ENCODE measurements around the gene ANKLE1.
A peak's percentile ranks its signal among the peaks of the same experiment; 100 is the strongest.

The ANKLE1 gene

DNA sequence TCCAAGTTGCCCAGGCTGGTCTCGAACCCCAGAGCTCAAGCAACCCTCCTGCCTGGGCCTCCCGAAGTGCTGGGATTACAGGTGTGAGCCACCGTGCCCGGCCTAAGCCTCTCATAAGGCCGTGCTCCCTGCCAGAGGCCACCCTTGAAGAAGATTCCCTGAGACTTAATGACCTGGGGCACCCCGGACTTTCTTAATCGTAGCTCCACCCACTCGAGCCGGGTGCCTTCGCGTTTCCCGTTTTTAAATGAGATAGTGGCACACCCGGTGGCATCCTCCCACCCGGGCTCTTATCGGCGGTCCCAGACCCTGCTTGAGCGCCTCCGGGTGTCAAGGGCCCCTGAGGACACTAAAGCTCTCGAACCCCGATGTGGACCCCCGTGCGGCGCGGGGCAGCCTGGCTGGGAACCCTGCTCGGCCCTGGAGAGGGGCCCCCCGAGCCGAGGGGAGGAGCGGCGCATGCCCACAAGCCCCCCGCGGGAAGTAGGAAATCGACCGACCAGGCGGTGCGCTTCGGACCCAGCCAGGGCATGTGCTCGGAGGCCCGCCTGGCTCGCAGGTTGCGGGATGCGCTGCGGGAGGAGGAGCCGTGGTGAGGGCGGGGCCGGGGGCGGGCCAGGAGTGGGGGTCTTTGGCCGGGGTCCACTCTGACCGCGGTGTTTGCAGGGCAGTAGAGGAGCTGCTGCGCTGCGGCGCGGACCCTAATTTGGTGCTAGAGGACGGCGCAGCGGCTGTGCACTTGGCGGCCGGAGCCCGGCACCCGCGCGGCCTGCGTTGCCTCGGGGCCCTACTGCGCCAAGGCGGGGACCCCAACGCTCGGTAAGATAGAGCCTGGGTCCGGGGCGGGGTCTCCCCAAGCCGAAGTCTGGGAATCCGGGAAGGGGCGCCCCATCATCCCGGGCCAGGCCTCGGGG lies at the start of gene ANKLE1:
Gene ANKLE1, plus strand, starts transcription at position 511 of the 914 bp plus-strand sequence. Its CDS starts 20 bp downstream, at position 531.
- peak in 12 of 56 donors; percentile 1 to 52 (median 10) for DNase-seq

- DNase-seq: no peak
These were observed 49.4 kb upstream of the ANKLE1 start for GRCh38 chr19:17232258-17232657.

DNA sequence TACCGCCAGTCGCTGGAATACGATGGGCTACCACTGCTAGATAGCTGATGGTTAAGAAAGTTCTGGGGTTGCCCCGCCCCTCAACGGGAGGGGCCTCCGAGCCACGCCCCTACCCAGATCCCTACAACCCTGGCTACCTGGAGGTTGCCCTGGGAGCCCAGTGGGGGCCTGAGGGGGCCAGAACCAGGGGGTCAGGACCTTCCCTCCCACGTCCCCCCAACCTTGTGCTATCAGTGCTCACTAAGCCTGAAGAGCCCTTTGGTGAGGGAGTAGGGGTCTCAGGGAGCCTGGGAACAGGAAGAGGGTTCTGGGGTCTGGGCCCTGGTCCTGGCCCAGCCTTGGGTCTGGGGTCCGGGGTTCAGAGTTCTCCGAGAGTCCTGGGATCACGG lies 46.8 kb upstream of the ANKLE1 start:
- DNase-seq: peak in 15 of 56 donors; percentile 10 to 50 (median 25)

GRCh38 chr19:17235300-17235970 lies 46.3 kb upstream of the ANKLE1 start:
- peak in 40 of 56 donors; percentile 7 to 78 (median 45) for DNase-seq

GRCh38 chr19:17235971-17236777 lies 45.5 kb upstream of the ANKLE1 start:
- peak in 1 of 56 donors; percentile 45 for DNase-seq

DNA sequence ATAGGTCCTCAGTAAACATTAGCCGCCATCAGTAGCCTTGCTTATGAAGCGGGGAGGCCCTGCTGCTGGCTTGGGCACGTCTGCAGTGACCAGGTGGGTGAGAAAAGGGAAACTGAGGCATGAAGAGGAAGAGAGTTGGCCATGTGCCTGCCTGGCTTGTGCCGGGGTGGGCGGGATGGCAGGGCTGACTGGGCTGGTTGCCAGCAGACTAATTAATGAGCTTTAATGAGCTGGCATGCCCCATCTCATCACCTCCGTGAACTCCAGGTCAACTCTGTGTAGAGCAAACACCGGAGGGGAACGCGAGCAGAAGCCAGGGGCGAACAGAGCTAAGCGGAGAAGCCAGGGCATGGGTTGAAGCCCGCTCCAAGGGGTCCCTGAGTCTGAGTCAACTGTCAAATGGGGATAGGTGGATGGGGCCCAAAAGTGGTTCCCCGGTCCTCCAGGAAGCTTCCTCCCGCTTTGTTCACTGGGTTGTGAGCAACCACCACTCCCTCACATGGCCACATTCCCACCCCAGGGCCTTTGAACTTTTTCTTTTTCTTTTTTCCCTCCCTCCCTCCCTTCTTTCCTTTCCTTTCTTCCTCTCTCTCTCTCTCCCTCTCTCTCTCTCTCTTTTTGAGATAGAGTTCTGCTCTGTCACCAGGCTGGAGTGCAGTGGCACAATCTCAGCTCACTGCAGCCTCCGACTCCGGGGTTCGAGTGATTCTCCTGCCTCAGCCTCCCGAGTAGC lies 44.7 kb upstream of the ANKLE1 start:
- DNase-seq: no peak

DNA sequence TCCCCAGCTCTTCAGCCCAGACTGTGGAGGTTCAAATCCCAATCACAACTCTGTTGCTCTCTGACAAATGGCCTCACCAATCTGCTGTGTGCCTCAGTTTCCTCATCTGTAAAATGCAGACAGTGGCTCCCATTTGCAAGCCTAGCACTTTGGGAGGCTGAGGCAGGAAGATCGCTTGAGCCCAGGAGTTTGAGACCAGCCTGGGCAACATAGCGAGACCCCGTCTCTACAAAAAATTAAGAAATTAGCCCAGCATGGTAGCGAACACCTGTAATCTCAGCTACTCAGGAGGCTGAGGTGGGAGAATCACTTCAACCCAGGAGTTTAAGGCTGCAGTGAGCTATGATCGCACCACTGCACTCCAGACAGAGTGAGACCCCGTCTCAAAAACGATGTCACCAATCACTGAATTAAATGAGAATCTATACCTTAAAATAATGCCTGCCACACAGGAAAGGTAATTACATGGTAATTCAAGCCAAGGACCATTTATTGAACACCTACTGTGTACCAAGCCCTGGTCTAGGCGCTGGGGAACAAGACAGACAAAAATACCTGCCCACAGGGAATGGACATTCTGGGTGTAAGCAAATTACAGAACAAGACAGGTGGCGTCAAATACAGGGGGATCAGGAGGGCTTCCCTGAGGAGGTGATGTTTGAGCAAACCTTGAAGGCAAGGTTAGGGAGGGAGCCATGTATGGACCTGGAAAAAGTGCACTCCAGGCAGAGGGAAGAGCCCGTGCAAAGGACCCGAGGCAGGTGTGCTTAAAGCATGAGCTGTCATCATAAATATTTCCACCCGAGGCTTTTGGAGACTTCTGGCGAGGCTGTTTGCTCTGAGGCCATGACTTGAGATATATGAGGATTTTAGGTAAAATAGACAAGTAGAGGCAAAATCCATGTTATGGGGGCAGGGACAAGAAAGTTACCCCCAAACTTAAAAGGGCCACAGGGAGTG lies 43.7 kb upstream of the ANKLE1 start:
- DNase-seq: no peak

DNA sequence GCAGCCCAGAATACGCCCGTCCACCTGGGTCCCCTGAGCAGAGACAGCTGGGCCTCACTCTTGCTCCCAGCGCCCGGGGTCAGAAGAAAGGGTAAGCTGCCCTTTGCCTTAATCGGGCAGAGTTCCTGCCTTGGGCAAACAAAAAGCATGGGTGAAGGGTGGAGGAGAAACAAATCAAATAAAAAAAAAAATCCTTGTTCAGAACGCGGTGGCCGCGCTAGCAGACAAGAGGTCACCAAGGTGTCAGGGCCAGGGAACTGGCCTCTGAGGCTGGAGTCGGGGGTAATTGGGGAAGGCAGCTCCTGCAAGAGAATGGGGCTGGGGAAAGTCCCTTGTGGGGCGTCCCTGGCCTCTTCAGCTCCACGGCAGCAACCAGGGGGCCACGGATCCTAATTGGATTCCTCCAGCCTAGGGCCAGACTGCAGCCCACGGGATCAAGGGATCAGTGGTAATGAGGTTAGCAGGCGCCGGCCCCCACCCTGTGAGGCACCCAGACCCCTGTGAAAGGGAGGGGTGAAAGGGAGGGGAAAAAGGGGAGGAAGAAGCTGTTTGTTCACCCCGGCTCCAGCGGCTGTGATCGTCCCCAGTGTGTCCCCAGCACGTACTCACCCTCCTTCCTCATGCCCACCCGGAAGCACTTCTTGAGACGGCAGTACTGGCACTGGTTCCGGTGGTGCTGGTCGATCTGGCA lies 41.5 kb upstream of the ANKLE1 start:
- DNase-seq: no peak

GRCh38 chr19:17240826-17241399 lies 40.8 kb upstream of the ANKLE1 start:
- no peak for DNase-seq

DNA sequence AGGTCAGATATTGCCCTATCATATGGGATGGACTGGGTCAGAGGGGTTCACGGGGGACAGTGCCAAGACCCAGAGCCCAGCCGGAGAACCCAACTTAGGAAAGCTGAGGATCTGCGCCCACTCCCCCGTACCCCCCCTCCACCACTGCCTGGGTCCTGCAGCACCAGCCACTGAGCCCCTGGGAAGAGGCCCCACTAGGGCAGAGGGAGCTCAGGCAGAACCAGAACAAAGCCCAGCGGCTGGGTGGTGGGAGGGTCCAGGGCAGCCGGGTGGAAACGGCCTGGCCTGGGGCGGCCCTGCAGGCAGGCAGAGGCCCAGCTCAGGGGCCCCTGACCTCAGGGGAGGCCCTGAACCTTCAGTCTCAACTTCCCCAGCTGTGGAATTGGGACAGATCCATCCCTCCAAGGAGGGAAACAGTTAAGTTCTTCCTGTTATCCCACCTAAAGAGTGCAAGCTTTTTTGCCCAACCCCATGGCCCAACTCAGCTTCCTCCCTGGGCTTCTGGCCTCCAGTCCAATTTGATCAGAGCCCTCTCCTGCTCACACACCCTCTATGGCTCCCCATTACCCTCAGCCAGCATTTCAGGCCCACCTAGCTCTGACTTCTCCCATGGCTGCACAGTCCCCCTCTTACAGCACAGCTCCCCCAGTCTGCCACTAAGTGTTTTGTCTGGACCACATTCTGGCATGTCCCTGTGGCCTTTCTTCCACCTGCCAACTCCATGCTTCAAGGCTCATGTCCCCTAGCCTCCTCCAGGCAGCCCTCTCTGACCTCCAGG lies 39.1 kb upstream of the ANKLE1 start:
- peak in 1 of 56 donors; percentile 10 for DNase-seq

DNA sequence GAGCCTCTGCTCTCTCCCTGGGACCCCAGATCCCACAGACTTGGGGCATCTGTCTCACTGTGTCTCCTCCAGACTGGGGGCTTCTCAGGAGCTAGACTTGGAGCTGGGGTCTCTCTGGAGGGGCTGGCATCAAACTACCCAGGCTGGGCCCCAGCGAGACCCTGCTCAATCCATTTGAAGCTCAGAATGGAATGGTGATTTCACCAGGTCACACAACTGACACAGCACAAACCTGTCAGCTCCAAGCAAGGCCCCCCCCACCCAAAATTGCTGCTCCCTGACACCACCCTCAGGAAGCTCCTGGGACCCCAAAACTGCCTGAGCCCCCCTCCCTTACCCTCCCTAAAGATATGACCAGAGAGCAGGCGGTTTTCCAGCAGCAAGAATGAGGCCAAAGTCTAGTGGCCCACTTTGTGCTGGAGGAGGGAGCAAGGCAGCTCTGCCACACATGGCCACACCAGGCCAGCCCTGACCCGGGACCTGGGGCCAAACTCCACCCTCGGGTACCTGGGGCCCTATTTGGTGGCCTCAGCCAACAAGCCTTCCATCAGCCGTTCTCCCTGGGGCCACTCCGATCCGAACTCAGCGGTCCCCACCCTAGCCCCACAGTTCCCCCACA lies 38.4 kb upstream of the ANKLE1 start:
- DNase-seq: peak in 1 of 56 donors; percentile 6

- peak in 5 of 56 donors; percentile 16 to 37 (median 28) for DNase-seq
These were observed 37.7 kb upstream of the ANKLE1 start for GRCh38 chr19:17243830-17244617.

GRCh38 chr19:17244618-17245534 lies 36.8 kb upstream of the ANKLE1 start:
- DNase-seq: peak in 3 of 56 donors; percentile 21 to 26 (median 24)

- DNase-seq: no peak
These were observed 36.1 kb upstream of the ANKLE1 start, which contains the start of gene NR2F6 for GRCh38 chr19:17245535-17245984. TSS of gene NR2F6 (minus strand) at chr19:17245919. CDS start at chr19:17245220, 699 bp downstream.

Measured in amygdala (tissue), 56 donors.